SK-N-MC (cell line): ENCODE data around the gene NUDT22.

Experiments
- DNase-seq: peaks from one replicate; pipeline ENCODE4 v3.0.0-alpha.2; 2011; ENCODE audit warnings: low read depth, low spot score
- H3K27ac ChIP-seq: fragments of 200-600 bp; sonication (generic); 2 replicates; pipeline ENCODE4 v1.5.1; 2016; ENCODE audit warnings: mixed run types
- H3K36me3 ChIP-seq: fragments of 200-600 bp; sonication (generic); 2 replicates; pipeline ENCODE4 v1.6.1; 2017; ENCODE audit warnings: antibody characterized with exemption, low read length, mixed read lengths; ENCODE audit not compliant: insufficient read depth
- H3K4me3 ChIP-seq: fragments of 200-600 bp; sonication (generic); 2 replicates; pipeline ENCODE4 v1.5.1; 2016
- H3K9ac ChIP-seq: fragments of 200-600 bp; sonication (generic); 2 replicates; pipeline ENCODE4 v1.8.0; 2017; ENCODE audit warnings: mixed run types, mixed read lengths; ENCODE audit not compliant: insufficient read length
- H3K9me3 ChIP-seq: fragments of 200-600 bp; sonication (generic); 2 replicates; pipeline ENCODE4 v1.6.1; 2017; ENCODE audit warnings: low read depth, mild to moderate bottlenecking, antibody characterized with exemption, low read length, moderate library complexity, mixed read lengths
- EZH2 ChIP-seq: fragments of 200-600 bp; sonication (generic); IDR thresholded peaks from one replicate; pipeline ENCODE4 v1.6.1; 2017; ENCODE audit warnings: antibody characterized with exemption
- FOXP2 ChIP-seq: optimal IDR thresholded peaks from 2 replicates; pipeline ENCODE3; 2011; ENCODE audit warnings: mild to moderate bottlenecking, moderate library complexity; ENCODE audit not compliant: insufficient read depth; ENCODE audit errors: extremely low read length, control extremely low read depth
- POLR2AphosphoS5 ChIP-seq: IDR thresholded peaks from 2 replicates; pipeline ENCODE4 v1.6.1; 2012; ENCODE audit warnings: mild to moderate bottlenecking, low read depth, low read length, borderline replicate concordance

Gene NUDT22

DNA sequence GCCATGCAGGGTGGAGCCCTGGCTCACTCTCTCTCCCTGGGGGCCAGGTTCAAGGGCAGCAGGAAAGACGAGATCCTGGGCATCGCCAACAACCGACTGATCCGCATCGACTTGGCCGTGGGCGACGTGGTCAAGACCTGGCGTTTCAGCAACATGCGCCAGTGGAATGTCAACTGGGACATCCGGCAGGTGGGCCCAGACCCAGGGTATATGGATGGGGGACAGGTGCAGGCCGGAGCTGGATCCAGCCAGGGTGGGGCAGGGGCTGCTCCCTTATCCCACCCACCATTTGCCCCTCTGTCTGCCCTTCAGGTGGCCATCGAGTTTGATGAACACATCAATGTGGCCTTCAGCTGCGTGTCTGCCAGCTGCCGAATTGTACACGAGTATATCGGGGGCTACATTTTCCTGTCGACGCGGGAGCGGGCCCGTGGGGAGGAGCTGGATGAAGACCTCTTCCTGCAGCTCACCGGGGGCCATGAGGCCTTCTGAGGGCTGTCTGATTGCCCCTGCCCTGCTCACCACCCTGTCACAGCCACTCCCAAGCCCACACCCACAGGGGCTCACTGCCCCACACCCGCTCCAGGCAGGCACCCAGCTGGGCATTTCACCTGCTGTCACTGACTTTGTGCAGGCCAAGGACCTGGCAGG lies 2.9 kb upstream of the NUDT22 start:
- DNase-seq, result no peak
- no peak overlapping the region for H3K9ac ChIP-seq
- no peaks in the 10 kb centered on the region; the same call in 1 of the 2 replicates for H3K36me3 ChIP-seq
- H3K27ac ChIP-seq, result 0 out of 2 replicates have a peak overlapping the region, but pooled peaks have one; percentile 2
- TF ChIP-seq EZH2 (no peak), POLR2AphosphoS5 (no peak), FOXP2 (no peak)
- H3K9me3 ChIP-seq, result no peaks in the 10 kb centered on the region
- H3K4me3 ChIP-seq, result no peak overlapping the region

DNA sequence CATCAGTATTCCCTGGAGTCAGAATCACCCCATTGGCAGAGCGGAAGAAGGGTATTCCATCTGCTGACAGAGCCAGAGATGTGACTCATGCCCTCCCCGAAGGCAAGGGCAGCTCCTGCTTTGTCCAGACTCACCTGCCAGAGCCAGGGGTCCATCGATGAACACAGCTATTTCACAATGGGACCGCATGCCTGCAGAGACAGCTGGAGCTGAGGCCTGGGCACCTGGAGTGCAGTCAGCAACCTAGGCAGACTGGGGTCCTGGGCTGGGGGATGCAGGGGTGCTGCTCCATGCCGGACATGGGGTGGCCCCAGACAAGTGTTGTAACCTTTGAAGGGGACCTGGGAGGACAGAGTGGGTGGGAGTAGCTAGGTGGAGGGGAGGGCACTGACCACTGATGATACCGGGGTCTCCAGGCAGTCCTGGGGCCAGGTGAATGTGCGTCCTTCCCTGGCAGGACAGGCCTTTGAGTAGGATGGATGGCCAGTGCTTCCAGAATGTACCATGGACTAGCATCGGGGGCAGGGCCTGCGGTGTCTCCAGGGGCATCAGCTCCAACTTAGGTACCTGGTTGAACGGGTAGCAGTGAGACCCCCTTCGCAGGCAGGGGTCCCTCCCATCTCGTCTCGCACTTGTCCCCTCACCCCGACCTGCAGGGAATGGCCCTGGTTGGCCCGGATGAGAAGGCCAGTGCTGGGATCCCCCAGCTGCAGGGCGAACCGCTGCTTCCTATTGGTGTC lies 1.8 kb upstream of the NUDT22 start:
- no peaks in the 10 kb centered on the region for H3K9me3 ChIP-seq
- no peak for DNase-seq
- H3K27ac ChIP-seq, result peak overlapping the region; percentile 2; the same call in 1 of the 2 replicates
- no peak overlapping the region for H3K9ac ChIP-seq
- H3K36me3 ChIP-seq, result no peaks in the 10 kb centered on the region; the same call in 1 of the 2 replicates
- H3K4me3 ChIP-seq, result no peak overlapping the region
- TF ChIP-seq EZH2, result no peak
- TF ChIP-seq POLR2AphosphoS5, result no peak
- no peak for TF ChIP-seq FOXP2

DNA sequence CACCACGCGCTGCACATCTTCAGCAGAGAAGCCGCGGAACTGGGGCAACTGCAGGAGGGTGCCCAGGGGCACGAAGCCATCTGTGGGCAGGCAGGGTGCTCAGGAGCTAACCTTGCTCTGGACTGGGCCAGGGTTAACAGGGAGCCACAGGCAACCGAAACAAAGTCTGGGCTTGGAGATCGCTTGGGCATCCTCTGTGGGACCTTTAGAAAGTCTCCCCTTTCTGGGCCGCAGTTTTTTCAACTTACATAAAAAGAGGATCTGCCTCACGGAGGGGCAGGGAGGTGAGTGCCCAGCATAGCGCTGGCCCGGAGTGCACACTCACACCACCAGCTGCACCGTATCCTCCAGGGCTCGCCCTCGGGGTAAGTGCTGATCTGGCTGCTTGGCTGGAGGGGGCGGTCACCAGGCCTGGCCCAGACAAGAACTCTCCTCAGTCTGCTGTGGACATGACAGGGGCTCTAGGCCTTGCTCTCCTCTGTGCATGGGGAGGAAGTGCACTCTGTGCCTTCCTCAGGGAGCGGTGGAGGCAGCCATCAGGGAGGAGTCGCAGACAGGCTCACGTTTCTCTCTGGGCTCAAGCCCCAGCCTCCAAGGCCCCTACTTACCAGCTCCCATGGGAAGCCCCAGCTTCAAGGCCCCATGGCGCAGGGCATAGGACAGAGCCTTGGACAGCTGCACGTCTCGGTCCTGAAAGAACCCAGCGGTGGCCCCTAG lies 1.0 kb upstream of the NUDT22 start:
- DNase-seq, result no peak
- Histone ChIP-seq H3K9me3 (no peaks in the 10 kb centered on the region), H3K4me3 (peak overlapping the region; percentile 99), H3K36me3 (no peaks in the 10 kb centered on the region; the same call in 1 of the 2 replicates), H3K9ac (peak overlapping the region; percentile 88), H3K27ac (0 out of 2 replicates have a peak overlapping the region, but pooled peaks have one; percentile 64)
- TF ChIP-seq POLR2AphosphoS5 (no peak), EZH2 (no peak), FOXP2 (no peak)

DNA sequence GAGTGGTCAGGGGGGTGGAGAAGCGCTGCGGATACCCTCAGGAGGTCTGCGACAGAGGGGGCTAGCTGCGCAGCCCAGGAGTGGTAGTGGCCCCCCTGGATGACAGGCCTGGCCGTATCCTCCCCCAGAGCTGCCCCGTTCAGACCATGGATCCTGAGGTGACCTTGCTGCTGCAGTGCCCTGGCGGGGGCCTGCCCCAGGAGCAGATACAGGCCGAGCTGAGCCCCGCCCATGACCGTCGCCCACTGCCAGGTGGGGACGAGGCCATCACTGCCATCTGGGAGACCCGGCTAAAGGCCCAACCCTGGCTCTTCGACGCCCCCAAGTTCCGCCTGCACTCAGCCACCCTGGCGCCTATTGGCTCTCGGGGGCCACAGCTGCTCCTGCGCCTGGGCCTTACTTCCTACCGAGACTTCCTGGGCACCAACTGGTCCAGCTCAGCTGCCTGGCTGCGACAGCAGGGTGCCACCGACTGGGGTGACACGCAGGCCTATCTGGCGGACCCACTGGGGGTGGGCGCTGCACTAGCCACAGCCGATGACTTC lies 505 bp downstream of the NUDT22 start:
- Histone ChIP-seq H3K9me3 (no peaks in the 10 kb centered on the region), H3K4me3 (peak overlapping the region; percentile 99), H3K36me3 (no peaks in the 10 kb centered on the region), H3K27ac (no peak overlapping the region), H3K9ac (peak overlapping the region; percentile 88)
- DNase-seq, result no peak
- no peak for TF ChIP-seq EZH2
- TF ChIP-seq FOXP2, result no peak
- no peak for TF ChIP-seq POLR2AphosphoS5

DNA sequence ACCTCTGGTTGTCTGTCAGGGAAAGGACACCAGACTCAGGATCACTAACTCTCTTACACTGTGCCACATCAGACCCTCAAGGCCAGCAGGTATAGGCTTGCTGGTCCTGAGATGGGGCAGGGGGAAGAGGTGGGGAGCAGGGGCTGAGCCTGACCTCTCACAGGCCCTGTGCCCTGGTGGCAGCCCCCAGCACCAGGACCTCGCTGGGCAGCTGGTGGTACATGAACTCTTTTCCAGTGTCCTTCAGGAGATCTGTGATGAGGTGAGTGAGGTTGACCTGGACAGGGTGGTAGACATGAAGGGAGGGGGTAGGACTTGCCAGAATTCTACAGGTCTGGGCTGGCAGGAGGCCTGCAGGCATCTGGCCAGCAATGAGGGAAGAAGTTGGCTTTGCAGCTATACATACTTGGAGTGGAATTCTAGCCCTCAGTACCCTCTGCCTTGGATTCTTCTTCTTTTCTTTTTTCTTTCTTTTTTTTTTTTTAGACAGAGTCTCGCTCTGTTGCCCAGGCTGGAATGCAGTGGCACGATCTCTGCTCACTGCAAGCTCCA lies 1.4 kb downstream of the NUDT22 start:
- TF ChIP-seq FOXP2 (no peak), POLR2AphosphoS5 (no peak), EZH2 (no peak)
- no peak for DNase-seq
- H3K36me3 ChIP-seq, result no peaks in the 10 kb centered on the region
- H3K9me3 ChIP-seq, result no peaks in the 10 kb centered on the region
- H3K27ac ChIP-seq, result no peak overlapping the region
- H3K4me3 ChIP-seq, result peak overlapping the region; percentile 99
- peak overlapping the region; percentile 88 for H3K9ac ChIP-seq

DNA sequence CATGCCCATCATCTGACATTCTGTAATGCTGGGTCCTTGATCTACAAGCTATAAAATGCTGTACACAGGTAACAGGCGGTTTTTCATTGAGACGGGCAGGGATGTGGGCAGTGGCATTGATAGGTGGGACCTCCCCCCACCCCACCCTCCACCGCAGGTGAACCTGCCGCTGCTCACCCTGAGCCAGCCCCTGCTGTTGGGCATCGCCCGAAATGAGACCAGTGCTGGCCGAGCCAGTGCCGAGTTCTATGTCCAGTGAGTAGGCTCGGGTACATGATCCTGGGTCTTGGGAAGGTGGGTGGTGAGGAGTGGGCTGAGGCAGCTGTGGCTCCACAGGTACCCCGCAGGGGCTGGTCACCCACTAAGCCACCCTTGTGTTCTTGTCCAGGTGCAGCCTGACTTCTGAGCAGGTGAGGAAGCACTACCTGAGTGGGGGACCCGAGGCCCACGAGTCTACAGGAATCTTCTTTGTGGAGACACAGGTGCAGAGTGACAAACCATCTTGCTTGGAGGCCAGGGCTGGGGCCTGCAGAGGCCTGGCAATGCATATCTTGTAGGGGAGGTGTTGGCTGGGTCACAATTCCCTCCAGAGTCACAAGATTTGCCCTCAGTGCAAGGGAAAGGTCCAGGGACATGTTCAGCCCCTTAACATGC lies 3.1 kb downstream of the NUDT22 start:
- DNase-seq, result no peak
- Histone ChIP-seq H3K9me3 (no peaks in the 10 kb centered on the region), H3K9ac (no peak overlapping the region), H3K4me3 (no peak overlapping the region), H3K27ac (no peak overlapping the region), H3K36me3 (no peaks in the 10 kb centered on the region)
- TF ChIP-seq EZH2, result no peak
- no peak for TF ChIP-seq FOXP2
- TF ChIP-seq POLR2AphosphoS5, result no peak

DNA sequence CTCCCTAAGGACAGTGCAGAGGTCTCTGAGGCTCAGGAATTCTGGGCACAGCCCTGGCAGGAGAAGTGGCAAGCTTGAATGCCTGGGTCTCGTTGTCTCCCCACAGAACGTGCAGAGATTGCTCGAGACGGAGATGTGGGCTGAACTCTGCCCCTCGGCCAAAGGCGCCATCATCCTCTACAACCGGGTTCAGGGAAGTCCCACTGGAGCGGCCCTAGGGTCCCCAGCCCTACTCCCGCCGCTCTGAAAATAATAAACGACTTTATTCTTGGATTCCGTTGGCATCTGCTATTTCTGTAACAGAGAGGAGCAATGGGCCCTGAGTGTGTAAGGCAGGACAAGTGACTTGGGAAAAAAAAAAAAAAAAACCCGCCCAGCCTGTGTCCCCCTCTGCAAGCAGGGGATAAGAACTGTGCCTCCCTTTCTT lies 3.7 kb downstream of the NUDT22 start:
- TF ChIP-seq FOXP2, result no peak
- no peak for TF ChIP-seq EZH2
- no peak for TF ChIP-seq POLR2AphosphoS5
- Histone ChIP-seq H3K9ac (peak overlapping the region; percentile 71), H3K36me3 (no peaks in the 10 kb centered on the region), H3K27ac (peak overlapping the region; percentile 50; the same call in 1 of the 2 replicates), H3K9me3 (no peaks in the 10 kb centered on the region), H3K4me3 (peak overlapping the region; percentile 94)
- no peak for DNase-seq
